ENCODE results near the gene CCL22. TPM values are rescaled to one million over a fixed set of nuclear protein-coding genes. Genes with fewer than 3 reads are reported as not detected.

Gene CCL22
- total RNA-seq, 1 experiment from 2014 or later: 0.66 TPM

DNA sequence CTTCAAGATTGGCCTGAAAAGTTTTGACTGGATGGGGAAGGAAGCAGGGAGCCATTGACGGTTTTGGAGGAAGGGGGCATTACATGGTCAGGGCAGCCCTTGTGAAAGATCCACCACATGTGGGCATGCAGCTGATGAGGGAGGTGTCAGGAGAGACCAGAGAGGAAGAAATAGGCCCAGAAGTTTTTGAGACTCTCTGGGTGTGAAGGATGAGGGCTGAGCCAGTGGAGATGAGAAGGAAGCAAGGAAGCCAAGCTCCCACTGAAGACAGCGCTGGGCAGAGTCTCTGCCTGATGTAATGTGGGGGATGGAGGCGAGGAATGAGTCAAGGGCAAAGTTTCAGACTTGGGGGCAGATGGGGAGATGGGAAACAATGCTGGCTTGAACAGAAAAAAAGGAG is 46.5 kb downstream of the CCL22 start:
- H3K27ac ChIP-seq (ENCODE audit: low read depth, low read length): no peak overlapping the region
- ATAC-seq (no peak), DNase-seq (ENCODE audit: low read depth, low spot score) (no peak)
- H3K4me3 ChIP-seq (replicated peaks in 1 of 2; ENCODE audit: low read depth in 1 of 2, low read length in 2 of 2): no peak overlapping the region
- no peak for TF ChIP-seq EZH2phosphoT487 (IDR thresholded peaks at IDR 0.05; ENCODE audit: borderline replicate concordance)
- H3K79me2 ChIP-seq (ENCODE audit: insufficient read depth, low read length): no peaks in the 10 kb centered on the region
- ChIA-PET CTCF (interaction anchor here (2.0 kb wide), 1 partner anchor 12 kb away, joined by 7 read pairs; no protein-coding TSS in a partner anchor), RAD21 (ENCODE audit: low non-redundant PET in 1 of 2, low total read pairs in 2 of 2, uncharacterized antibody in 2 of 2, unreplicated experiment in 2 of 2) (no interaction called here), POLR2A (no interaction called here)
- H3K9ac ChIP-seq (ENCODE audit: low read length): no peak overlapping the region
- no peak overlapping the region for H2AFZ ChIP-seq (ENCODE audit: low read depth, low read length, poor library complexity, severe bottlenecking)
- H3K36me3 ChIP-seq (ENCODE audit: control insufficient read depth in 1 of 2, insufficient read depth in 2 of 2, low read length in 2 of 2): no peaks in the 10 kb centered on the region
- no peaks in the 10 kb centered on the region for H3K9me3 ChIP-seq (ENCODE audit: control insufficient read depth in 1 of 2, insufficient read depth in 1 of 2, low read depth in 1 of 2, low read length in 2 of 2)
- peaks cover 16% of the 10 kb centered on the region; the same call in 1 of the 2 replicates for H3K27me3 ChIP-seq (ENCODE audit: insufficient read depth, low read length)
- no peaks in the 10 kb centered on the region for H3K9me2 ChIP-seq (ENCODE audit: insufficient read depth)
- H3K4me2 ChIP-seq (ENCODE audit: low read length): no peak overlapping the region
- H4K20me1 ChIP-seq (ENCODE audit: insufficient read depth): no peaks in the 10 kb centered on the region
- intact Hi-C loops (cut with micrococcal nuclease): no loop called here
- no peaks in the 10 kb centered on the region for H3K4me1 ChIP-seq (ENCODE audit: control insufficient read depth in 1 of 2, insufficient read depth in 2 of 2, low read length in 2 of 2)
- no TSS peak for BruUV-seq (replicated peaks)

DNA sequence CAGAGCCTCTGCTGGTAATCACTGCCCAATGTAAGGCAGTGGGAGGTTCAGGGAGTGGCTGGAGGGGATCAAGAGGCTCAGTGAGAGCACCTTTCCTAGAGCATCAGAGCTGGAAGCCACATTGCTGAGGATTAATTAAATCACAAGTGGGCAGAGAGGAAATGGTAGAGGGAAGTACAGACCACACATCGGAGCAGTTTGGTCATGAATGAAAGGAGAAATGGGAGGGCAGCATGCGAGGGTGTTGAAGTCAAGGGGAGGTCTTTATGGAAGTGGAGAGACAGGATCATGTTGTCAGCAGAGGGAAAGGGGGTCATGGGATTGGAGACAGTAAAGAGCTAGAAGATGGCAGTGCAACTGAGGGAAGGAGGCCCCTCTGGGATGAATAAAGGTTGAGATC is 48.3 kb downstream of the CCL22 start:
- intact Hi-C loops (cut with micrococcal nuclease): no loop called here
- ChIA-PET CTCF (interaction anchor here (1.2 kb wide), 1 partner anchor 10 kb away, joined by 3 read pairs; no protein-coding TSS in a partner anchor), RAD21 (ENCODE audit: low non-redundant PET in 1 of 2, low total read pairs in 2 of 2, uncharacterized antibody in 2 of 2, unreplicated experiment in 2 of 2) (no interaction called here), POLR2A (no interaction called here)
- Histone ChIP-seq H4K20me1 (ENCODE audit: insufficient read depth) (no peaks in the 10 kb centered on the region), H3K27me3 (ENCODE audit: insufficient read depth, low read length) (peaks cover 16% of the 10 kb centered on the region; the same call in 1 of the 2 replicates), H3K4me1 (ENCODE audit: control insufficient read depth in 1 of 2, insufficient read depth in 2 of 2, low read length in 2 of 2) (no peaks in the 10 kb centered on the region), H3K27ac (ENCODE audit: low read depth, low read length) (no peak overlapping the region), H3K4me2 (ENCODE audit: low read length) (no peak overlapping the region), H2AFZ (ENCODE audit: low read depth, low read length, poor library complexity, severe bottlenecking) (no peak overlapping the region), H3K9ac (ENCODE audit: low read length) (no peak overlapping the region), H3K9me3 (ENCODE audit: control insufficient read depth in 1 of 2, insufficient read depth in 1 of 2, low read depth in 1 of 2, low read length in 2 of 2) (no peaks in the 10 kb centered on the region), H3K36me3 (ENCODE audit: control insufficient read depth in 1 of 2, insufficient read depth in 2 of 2, low read length in 2 of 2) (no peaks in the 10 kb centered on the region), H3K79me2 (ENCODE audit: insufficient read depth, low read length) (no peaks in the 10 kb centered on the region), H3K9me2 (ENCODE audit: insufficient read depth) (no peaks in the 10 kb centered on the region), H3K4me3 (replicated peaks in 1 of 2; ENCODE audit: low read depth in 1 of 2, low read length in 2 of 2) (no peak overlapping the region)
- ATAC-seq: no peak
- DNase-seq (ENCODE audit: low read depth, low spot score): no peak
- no peak for TF ChIP-seq EZH2phosphoT487 (IDR thresholded peaks at IDR 0.05; ENCODE audit: borderline replicate concordance)
- TF ChIP-seq SP1 (IDR thresholded peaks at IDR 0.05; ENCODE audit: low read depth): no peak
- no peak for TF ChIP-seq YY1 (IDR thresholded peaks at IDR 0.05; ENCODE audit: extremely low read depth, insufficient replicate concordance, low read depth, low read length)
- TF ChIP-seq SRF (IDR thresholded peaks at IDR 0.05; ENCODE audit: low read depth): no peak
- no peak for TF ChIP-seq POLR2A (IDR thresholded peaks at IDR 0.05; ENCODE audit: borderline replicate concordance, extremely low read depth, insufficient read depth, insufficient read length)
- no peak for TF ChIP-seq JUND (IDR thresholded peaks at IDR 0.05)
- TF ChIP-seq ZFX (IDR thresholded peaks at IDR 0.05): no peak
- no peak for TF ChIP-seq SIN3A (IDR thresholded peaks at IDR 0.05; ENCODE audit: low read depth)
- TF ChIP-seq ATF3 (IDR thresholded peaks at IDR 0.05): no peak
- no peak for TF ChIP-seq ELF1 (IDR thresholded peaks at IDR 0.05; ENCODE audit: borderline replicate concordance, low read depth)
- no peak for TF ChIP-seq EGR1 (IDR thresholded peaks at IDR 0.05; ENCODE audit: low read depth)
- BruUV-seq (replicated peaks): no TSS peak
